BE2C (cell line): Measurements from ENCODE around the gene PTK6.

ENCODE experiments used
- DNase-seq: peaks from one replicate; pipeline ENCODE4 v3.0.0-alpha.2; 2020
- H3K27me3 ChIP-seq: fragments of 250-450 bp; sonication (Bioruptor Pico); 2 replicates; pipeline ENCODE4 v1.5.1; 2020; ENCODE audit warnings: mild to moderate bottlenecking
- H3K36me3 ChIP-seq: fragments of 250-450 bp; sonication (Bioruptor Pico); 2 replicates; pipeline ENCODE4 v1.5.1; 2020; ENCODE audit warnings: mild to moderate bottlenecking
- H3K4me1 ChIP-seq: fragments of 250-450 bp; sonication (Bioruptor Pico); 2 replicates; pipeline ENCODE4 v1.5.1; 2020
- H3K4me3 ChIP-seq: 2 replicates; pipeline ENCODE4 v1.5.1; 2011; ENCODE audit warnings: low read depth, low read length
- H3K9me3 ChIP-seq: fragments of 250-450 bp; sonication (Bioruptor Pico); 2 replicates; pipeline ENCODE4 v1.5.1; 2020
- CTCF ChIP-seq: IDR thresholded peaks from 2 replicates; pipeline ENCODE4 v1.5.1; 2012; ENCODE audit warnings: mild to moderate bottlenecking, low read depth, low read length

PTK6 gene

GRCh38 chr20:63509088-63509564 lies 28.1 kb downstream of the PTK6 start:
- peaks cover 4% of the 10 kb centered on the region; the same call in 1 of the 2 replicates for H3K9me3 ChIP-seq
- no peaks in the 10 kb centered on the region for H3K27me3 ChIP-seq
- TF ChIP-seq CTCF, result no peak
- H3K4me1 ChIP-seq, result no peaks in the 10 kb centered on the region
- no peaks in the 10 kb centered on the region for H3K36me3 ChIP-seq
- no peak overlapping the region for H3K4me3 ChIP-seq
- no peak for DNase-seq

- DNase-seq, result no peak
- Histone ChIP-seq H3K36me3 (no peaks in the 10 kb centered on the region), H3K9me3 (peaks cover 4% of the 10 kb centered on the region; the same call in 1 of the 2 replicates), H3K4me3 (no peak overlapping the region), H3K27me3 (no peaks in the 10 kb centered on the region), H3K4me1 (peaks cover 5% of the 10 kb centered on the region)
- no peak for TF ChIP-seq CTCF
Measured at GRCh38 chr20:63508072-63508768, 29.0 kb downstream of the PTK6 start.

- peaks cover 4% of the 10 kb centered on the region; the same call in 1 of the 2 replicates for H3K9me3 ChIP-seq
- TF ChIP-seq CTCF, result no peak
- H3K36me3 ChIP-seq, result no peaks in the 10 kb centered on the region
- no peak for DNase-seq
- H3K4me1 ChIP-seq, result peaks cover 13% of the 10 kb centered on the region
- H3K4me3 ChIP-seq, result no peak overlapping the region
- H3K27me3 ChIP-seq, result no peaks in the 10 kb centered on the region
Measured at GRCh38 chr20:63507083-63507743, 30.0 kb downstream of the PTK6 start.

- DNase-seq, result no peak
- peaks cover 19% of the 10 kb centered on the region for H3K4me1 ChIP-seq
- no peaks in the 10 kb centered on the region for H3K27me3 ChIP-seq
- H3K36me3 ChIP-seq, result no peaks in the 10 kb centered on the region
- no peak overlapping the region for H3K4me3 ChIP-seq
- no peak for TF ChIP-seq CTCF
- peaks cover 4% of the 10 kb centered on the region; the same call in 1 of the 2 replicates for H3K9me3 ChIP-seq
Measured at GRCh38 chr20:63505723-63506122, 31.5 kb downstream of the PTK6 start.

GRCh38 chr20:63505281-63505680 lies 31.9 kb downstream of the PTK6 start:
- Histone ChIP-seq H3K4me3 (no peak overlapping the region), H3K36me3 (no peaks in the 10 kb centered on the region), H3K9me3 (peaks cover 4% of the 10 kb centered on the region; the same call in 1 of the 2 replicates), H3K4me1 (peaks cover 19% of the 10 kb centered on the region), H3K27me3 (no peaks in the 10 kb centered on the region)
- no peak for TF ChIP-seq CTCF
- no peak for DNase-seq

- peaks cover 4% of the 10 kb centered on the region; the same call in 1 of the 2 replicates for H3K9me3 ChIP-seq
- no peaks in the 10 kb centered on the region for H3K36me3 ChIP-seq
- H3K27me3 ChIP-seq, result no peaks in the 10 kb centered on the region
- no peak for TF ChIP-seq CTCF
- H3K4me1 ChIP-seq, result peaks cover 25% of the 10 kb centered on the region
- DNase-seq, result no peak
- H3K4me3 ChIP-seq, result no peak overlapping the region
Measured at GRCh38 chr20:63504642-63505041, 32.5 kb downstream of the PTK6 start.
